ENCODE data around the gene XCR1. TPM values are rescaled to one million over a fixed set of nuclear protein-coding genes. Genes with fewer than 3 reads are reported as not detected.

XCR1 gene
- total and polyA plus RNA-seq, 12 donors, result 0.01 to 0.72 (median 0.09) TPM; not detected in 7

DNA sequence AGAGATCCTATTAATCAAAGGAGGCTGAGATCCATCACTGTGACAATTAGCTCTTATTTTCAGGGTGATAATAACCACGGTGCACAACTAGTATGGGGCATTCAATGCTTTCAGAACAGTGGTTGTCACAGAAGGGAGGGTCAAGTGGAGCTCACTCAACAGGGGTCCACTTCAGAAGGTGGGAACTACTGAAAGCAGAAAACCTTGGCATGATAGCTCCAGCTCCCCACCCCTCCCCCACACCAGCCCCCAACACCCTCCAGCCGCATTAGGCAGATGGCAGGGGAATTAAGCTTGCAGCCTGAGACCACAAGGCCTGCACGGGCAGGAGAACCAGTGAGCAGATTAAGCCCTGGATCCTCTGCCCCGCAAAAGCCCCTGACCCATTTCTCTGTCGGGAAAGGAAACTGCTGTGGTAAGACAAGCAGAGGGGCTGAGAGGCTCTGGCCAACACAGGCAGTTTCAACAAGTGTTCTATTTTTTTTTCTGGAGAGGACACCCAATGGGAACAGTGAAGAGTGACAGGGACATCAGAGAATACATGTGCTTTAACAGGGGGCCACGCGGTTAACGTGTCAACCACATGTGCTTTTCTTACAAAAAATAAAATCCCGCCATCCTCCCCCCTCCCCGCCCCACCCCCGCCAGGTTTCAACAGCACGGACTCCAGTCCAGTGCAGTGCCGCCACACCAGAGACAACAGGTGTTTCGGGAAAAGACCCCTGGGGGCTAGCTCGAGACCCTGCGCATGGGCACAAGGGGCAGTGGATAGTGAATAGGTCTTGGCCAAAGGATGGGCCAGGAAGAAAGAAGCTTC is 32.7 kb downstream of the XCR1 start:
- no peaks in the 10 kb centered on the region for H3K27me3 ChIP-seq
- intact Hi-C loops (cut with DNase I), result loop anchor here in 2 of 10 donors (5.0 to 10.0 kb wide), 2 partner anchors 68 to 70 kb away; no protein-coding TSS in a partner anchor
- H3K27ac ChIP-seq, result peak overlapping the region; percentile 79 to 99 (median 96)
- H3K9me3 ChIP-seq, result no peaks in the 10 kb centered on the region
- H3K4me1 ChIP-seq, result peaks cover 4 to 62% (median 57%) of the 10 kb centered on the region in 9 donors
- H3K36me3 ChIP-seq, result no peaks in the 10 kb centered on the region
- DNase-seq, result peak in 1 of 2 donors; percentile 11
- peak; percentile 10 to 43 (median 22) for ATAC-seq
- H3K4me3 ChIP-seq, result peak overlapping the region; percentile 47 to 99 (median 89)
- WGBS, 2 donors, result 10 to 13% methylated on average over 16 of the region's 16 CpGs
- TF ChIP-seq, protein P1, sequence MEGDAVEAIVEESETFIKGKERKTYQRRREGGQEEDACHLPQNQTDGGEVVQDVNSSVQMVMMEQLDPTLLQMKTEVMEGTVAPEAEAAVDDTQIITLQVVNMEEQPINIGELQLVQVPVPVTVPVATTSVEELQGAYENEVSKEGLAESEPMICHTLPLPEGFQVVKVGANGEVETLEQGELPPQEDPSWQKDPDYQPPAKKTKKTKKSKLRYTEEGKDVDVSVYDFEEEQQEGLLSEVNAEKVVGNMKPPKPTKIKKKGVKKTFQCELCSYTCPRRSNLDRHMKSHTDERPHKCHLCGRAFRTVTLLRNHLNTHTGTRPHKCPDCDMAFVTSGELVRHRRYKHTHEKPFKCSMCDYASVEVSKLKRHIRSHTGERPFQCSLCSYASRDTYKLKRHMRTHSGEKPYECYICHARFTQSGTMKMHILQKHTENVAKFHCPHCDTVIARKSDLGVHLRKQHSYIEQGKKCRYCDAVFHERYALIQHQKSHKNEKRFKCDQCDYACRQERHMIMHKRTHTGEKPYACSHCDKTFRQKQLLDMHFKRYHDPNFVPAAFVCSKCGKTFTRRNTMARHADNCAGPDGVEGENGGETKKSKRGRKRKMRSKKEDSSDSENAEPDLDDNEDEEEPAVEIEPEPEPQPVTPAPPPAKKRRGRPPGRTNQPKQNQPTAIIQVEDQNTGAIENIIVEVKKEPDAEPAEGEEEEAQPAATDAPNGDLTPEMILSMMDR (IDR thresholded peaks at IDR 0.05), result no peak

DNA sequence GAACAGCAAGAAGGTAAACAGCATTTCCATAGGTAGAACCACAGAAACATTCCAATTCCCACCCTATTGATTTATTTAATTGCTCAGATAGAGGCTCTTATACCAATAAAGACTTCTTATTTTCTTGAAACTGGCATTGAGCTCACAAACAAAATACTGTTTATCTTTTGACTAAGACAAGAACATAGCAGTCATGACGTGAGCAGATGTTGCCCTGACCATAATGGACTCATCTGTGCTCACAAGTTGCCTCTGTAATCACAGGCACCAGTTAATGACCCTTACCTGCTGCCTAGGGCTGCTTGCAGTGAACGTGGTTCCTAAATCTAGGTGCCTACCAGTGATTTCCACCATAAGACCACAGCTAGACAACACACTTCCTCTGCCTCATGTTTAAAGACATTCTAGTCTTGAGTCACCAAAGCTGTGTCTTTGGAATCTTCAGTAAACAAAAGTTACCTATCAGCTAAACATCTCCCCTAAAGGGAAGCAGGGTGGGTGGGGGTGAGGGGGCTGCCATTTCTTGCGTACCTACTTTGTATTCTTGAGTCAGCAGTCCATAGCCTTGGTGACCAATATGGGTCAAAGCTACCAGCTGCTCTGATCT is 33.8 kb downstream of the XCR1 start:
- Histone ChIP-seq H3K4me1 (peaks cover 9 to 73% (median 68%) of the 10 kb centered on the region in 9 donors), H3K4me3 (peak overlapping the region in 1 of 10 donors; percentile 86), H3K9me3 (no peaks in the 10 kb centered on the region), H3K27ac (peak overlapping the region in 9 of 10 donors; percentile 83 to 99 (median 96)), H3K36me3 (no peaks in the 10 kb centered on the region), H3K27me3 (no peaks in the 10 kb centered on the region)
- ATAC-seq (no peak), DNase-seq (no peak)
- TF ChIP-seq, protein P1 (IDR thresholded peaks at IDR 0.05), result no peak
- 77 to 82% methylated on average over 3 of the region's 3 CpGs for WGBS, 2 donors
- intact Hi-C loops (cut with DNase I), result loop anchor here in 1 of 10 donors (10.0 kb wide), 1 partner anchor 71 kb away; no protein-coding TSS in a partner anchor

DNA sequence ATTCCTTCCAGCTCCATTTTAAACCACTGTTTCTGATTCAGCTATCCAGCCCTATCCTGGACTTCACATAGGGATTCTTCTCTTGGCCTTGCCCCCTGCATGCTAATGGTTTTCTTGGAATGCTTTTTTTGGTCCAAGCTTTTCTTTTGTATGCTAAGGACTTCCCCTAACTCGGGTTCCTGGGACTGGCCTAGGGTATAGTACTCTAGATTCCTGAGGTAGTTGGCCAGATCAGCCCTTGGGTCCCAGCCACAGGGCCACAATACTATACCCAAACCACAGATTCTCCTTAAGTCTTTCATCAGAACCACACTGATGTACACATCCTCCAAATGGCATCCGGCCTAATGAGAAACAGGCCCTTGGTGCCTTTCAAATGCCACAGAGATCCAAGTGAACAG is 34.5 kb downstream of the XCR1 start:
- DNase-seq (no peak), ATAC-seq (no peak)
- peak overlapping the region in 9 of 10 donors; percentile 83 to 99 (median 96) for H3K27ac ChIP-seq
- no peaks in the 10 kb centered on the region for H3K36me3 ChIP-seq
- no peaks in the 10 kb centered on the region for H3K9me3 ChIP-seq
- TF ChIP-seq, protein P1 (IDR thresholded peaks at IDR 0.05), result no peak
- no peaks in the 10 kb centered on the region for H3K27me3 ChIP-seq
- intact Hi-C loops (cut with DNase I), result loop anchor here in 1 of 10 donors (10.0 kb wide), 1 partner anchor 72 kb away; no protein-coding TSS in a partner anchor
- WGBS, 2 donors, result 51 to 59% methylated on average over 2 of the region's 2 CpGs
- no peak overlapping the region for H3K4me3 ChIP-seq
- peaks cover 12 to 80% (median 76%) of the 10 kb centered on the region in 9 donors for H3K4me1 ChIP-seq

DNA sequence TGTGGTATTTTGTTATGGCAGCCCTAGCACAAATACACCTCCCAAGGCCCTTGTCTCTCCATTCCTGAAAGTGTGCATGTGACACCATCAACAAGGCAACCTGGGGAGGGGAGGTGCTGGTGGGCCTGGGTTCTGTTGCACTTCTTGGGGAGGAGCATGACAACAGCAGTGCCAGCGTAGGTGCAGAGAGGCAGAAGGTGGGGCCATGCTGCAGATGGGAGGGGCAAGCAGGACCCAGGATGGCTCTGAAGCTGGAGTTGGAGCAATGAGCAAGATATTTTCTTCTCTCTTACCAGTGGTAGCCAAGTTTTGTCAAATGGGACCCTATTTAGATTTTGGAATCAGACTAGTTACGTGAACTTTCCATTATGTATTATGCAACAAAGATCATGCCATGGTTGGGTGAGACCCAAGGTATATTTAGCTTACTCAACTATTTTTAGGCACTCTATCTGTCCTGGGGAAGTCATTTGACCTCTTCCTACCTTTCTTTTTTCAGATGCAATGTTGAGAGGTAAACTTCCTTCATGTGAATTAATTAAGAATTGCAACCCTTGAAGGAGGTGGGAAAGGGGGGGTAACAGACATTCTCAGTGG is 35.1 kb downstream of the XCR1 start:
- H3K27ac ChIP-seq, result peak overlapping the region; percentile 54 to 99 (median 96)
- H3K27me3 ChIP-seq, result no peaks in the 10 kb centered on the region
- H3K36me3 ChIP-seq, result no peaks in the 10 kb centered on the region
- H3K9me3 ChIP-seq, result no peaks in the 10 kb centered on the region
- TF ChIP-seq, protein P1 (IDR thresholded peaks at IDR 0.05), result no peak
- peaks cover 17 to 86% (median 81%) of the 10 kb centered on the region in 9 donors for H3K4me1 ChIP-seq
- no peak overlapping the region for H3K4me3 ChIP-seq
- WGBS, 2 donors, result 36 to 49% methylated on average over 2 of the region's 2 CpGs
- ATAC-seq (peak in 7 of 8 donors; percentile 26 to 64 (median 50)), DNase-seq (peak in 1 of 2 donors; percentile 43)
- intact Hi-C loops (cut with DNase I), result loop anchor here in 1 of 10 donors (10.0 kb wide), 1 partner anchor 73 kb away; no protein-coding TSS in a partner anchor
